ENCODE results near the gene LSM3.
A peak's percentile ranks its signal among the peaks of the same experiment; 100 is the strongest.

The LSM3 gene

GRCh38 chr3:14161282-14161681 lies 17.3 kb upstream of the LSM3 start:
- Mint-ChIP-seq H3K36me3 (peaks cover 50% of the 10 kb centered on the region), H3K4me1 (ENCODE audit: low read depth) (peaks cover 12% of the 10 kb centered on the region), H3K27me3 (no peaks in the 10 kb centered on the region), H3K27ac (no peak overlapping the region), H3K4me3 (no peak overlapping the region), H3K9me3 (ENCODE audit: low read depth) (peaks cover 11% of the 10 kb centered on the region)

DNA sequence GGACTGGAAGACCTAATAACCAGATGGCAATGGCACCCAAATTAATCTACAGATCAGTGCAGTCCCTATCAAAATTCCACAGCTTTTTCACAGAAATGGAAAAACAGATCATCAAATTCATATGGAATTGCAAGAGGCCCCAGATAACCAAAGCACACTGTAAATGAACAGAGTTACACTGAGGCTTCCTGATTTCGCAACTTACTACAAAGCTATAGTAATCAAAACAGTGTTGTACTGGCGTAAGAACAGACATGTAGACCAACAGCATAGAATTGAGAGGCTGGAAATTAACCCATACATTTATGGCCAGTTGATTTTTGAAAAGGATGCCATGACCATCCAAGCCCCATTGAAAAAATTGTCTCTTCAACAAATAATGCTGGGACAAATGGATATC lies 16.4 kb upstream of the LSM3 start:
- Mint-ChIP-seq H3K36me3 (peaks cover 50% of the 10 kb centered on the region), H3K4me1 (ENCODE audit: low read depth) (peaks cover 4% of the 10 kb centered on the region), H3K4me3 (no peak overlapping the region), H3K27ac (no peak overlapping the region), H3K27me3 (no peaks in the 10 kb centered on the region), H3K9me3 (ENCODE audit: low read depth) (peaks cover 11% of the 10 kb centered on the region)

- Mint-ChIP-seq H3K27ac (no peak overlapping the region), H3K4me1 (ENCODE audit: low read depth) (peaks cover 15% of the 10 kb centered on the region), H3K27me3 (no peaks in the 10 kb centered on the region), H3K9me3 (ENCODE audit: low read depth) (peaks cover 6% of the 10 kb centered on the region), H3K4me3 (no peak overlapping the region), H3K36me3 (peaks cover 44% of the 10 kb centered on the region)
Observed at GRCh38 chr3:14166877-14167603, 11.6 kb upstream of the LSM3 start.

DNA sequence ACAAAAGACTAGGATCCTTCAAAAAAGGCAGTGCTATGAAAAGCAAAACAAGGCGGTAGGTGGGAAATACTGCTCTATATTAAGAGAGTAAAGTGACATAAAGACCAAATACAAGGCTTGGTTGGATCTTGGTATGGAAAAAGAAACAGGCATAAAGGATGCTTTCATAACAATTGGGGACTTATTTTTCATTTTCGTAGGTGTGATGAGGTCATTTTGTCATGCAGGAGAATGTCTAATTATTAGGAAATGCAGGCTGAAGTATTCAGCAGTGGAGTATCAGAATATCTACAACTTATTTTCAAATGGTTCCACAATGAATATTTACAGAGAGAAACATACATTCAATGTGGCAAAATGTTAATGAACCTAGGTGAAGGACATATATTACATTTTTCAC lies 9.2 kb upstream of the LSM3 start:
- H3K4me1 Mint-ChIP-seq (ENCODE audit: low read depth) = peaks cover 32% of the 10 kb centered on the region

DNA sequence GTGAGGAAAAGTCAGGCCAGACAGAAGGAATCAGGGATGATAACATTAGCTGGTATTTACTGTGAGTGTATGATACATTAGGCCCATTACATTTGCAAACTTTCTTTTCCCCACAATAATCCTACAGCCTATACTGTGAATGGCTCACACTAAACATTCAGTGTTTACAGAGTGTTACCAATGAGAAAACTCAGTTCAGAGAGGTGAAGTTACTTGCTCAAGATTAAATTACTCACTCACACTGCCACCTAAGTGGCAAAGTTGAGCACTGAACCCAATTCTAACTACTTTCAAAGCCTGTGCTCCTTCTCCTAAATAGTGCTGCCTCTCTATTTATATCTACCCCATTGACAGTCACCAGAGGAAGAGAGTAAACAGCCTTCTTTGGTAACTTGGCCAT lies 8.7 kb upstream of the LSM3 start:
- peaks cover 36% of the 10 kb centered on the region for H3K4me1 Mint-ChIP-seq (ENCODE audit: low read depth)

More for the DNA sequence above, 9.2 kb upstream of the LSM3 start:
- no peaks in the 10 kb centered on the region for H3K27me3 Mint-ChIP-seq
- H3K36me3 Mint-ChIP-seq = peaks cover 32% of the 10 kb centered on the region
- H3K9me3 Mint-ChIP-seq (ENCODE audit: low read depth) = no peaks in the 10 kb centered on the region
- no peak overlapping the region for H3K27ac Mint-ChIP-seq
- H3K4me3 Mint-ChIP-seq = no peak overlapping the region

DNA sequence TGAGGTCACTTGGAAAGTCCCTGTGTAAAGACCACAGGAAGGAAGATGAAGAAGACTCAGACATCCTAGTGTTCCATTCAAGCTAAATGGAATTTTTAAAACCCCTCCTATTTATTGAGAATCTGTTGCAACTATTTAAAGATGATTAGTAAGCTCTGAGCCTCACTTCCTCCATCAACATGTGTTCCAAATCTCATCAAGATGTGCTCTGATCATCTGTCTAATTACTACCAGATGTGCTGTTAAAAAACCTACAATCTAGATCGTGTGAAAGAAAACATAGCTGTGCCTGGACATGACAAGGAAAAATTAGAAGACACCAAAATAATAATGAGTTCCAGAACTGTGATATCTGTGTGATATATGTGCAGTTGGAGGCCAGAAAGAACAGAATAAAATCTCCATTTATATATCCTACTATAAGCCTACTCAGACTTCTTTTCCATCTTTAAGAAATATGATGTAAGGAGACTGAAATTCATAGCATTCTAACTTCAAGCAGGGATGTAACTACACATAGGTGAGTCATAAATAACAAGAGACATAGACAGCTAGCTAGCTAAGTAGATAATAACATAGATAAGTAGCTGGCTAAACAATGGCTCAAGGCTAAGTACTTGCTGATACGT lies 8.0 kb upstream of the LSM3 start:
- Mint-ChIP-seq H3K9me3 (ENCODE audit: low read depth) (no peaks in the 10 kb centered on the region), H3K27me3 (no peaks in the 10 kb centered on the region), H3K36me3 (peaks cover 28% of the 10 kb centered on the region), H3K4me1 (ENCODE audit: low read depth) (peaks cover 44% of the 10 kb centered on the region), H3K27ac (no peak overlapping the region), H3K4me3 (no peak overlapping the region)

More for the DNA sequence above, 8.7 kb upstream of the LSM3 start:
- H3K4me3 Mint-ChIP-seq = no peak overlapping the region
- no peaks in the 10 kb centered on the region for H3K9me3 Mint-ChIP-seq (ENCODE audit: low read depth)
- no peaks in the 10 kb centered on the region for H3K27me3 Mint-ChIP-seq
- peaks cover 28% of the 10 kb centered on the region for H3K36me3 Mint-ChIP-seq
- H3K27ac Mint-ChIP-seq = no peak overlapping the region

DNA sequence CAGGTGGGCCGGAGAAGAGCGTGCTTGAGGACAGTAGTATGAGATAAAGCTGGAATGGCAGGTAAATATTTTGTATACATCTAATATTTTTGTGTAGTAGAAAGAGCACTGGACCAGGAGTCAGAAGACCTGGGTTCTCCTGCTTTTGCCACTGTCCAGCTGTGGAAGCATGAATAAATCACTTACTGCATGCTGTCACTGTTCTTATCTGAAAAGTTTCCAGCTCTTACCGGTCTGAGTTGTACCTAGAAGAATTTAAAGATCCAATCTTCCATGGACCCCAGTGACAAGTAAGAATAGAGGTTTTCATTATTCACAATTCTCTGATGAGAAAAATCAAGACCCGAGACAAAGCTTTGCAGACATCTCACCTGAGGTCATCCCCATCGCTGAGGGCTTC lies 6.1 kb upstream of the LSM3 start:
- Mint-ChIP-seq H3K4me3 (no peak overlapping the region), H3K4me1 (ENCODE audit: low read depth) (peaks cover 60% of the 10 kb centered on the region), H3K36me3 (peaks cover 22% of the 10 kb centered on the region), H3K9me3 (ENCODE audit: low read depth) (no peaks in the 10 kb centered on the region), H3K27me3 (no peaks in the 10 kb centered on the region), H3K27ac (no peak overlapping the region)

- H3K4me3 Mint-ChIP-seq = peak overlapping the region; percentile 66
- peaks cover 72% of the 10 kb centered on the region for H3K4me1 Mint-ChIP-seq (ENCODE audit: low read depth)
- no peaks in the 10 kb centered on the region for H3K27me3 Mint-ChIP-seq
- H3K36me3 Mint-ChIP-seq = peaks cover 17% of the 10 kb centered on the region
- H3K9me3 Mint-ChIP-seq (ENCODE audit: low read depth) = no peaks in the 10 kb centered on the region
- H3K27ac Mint-ChIP-seq = peak overlapping the region; percentile 5
Observed at GRCh38 chr3:14174483-14174882, 4.1 kb upstream of the LSM3 start.

- peak overlapping the region; percentile 66 for H3K4me3 Mint-ChIP-seq
- peaks cover 13% of the 10 kb centered on the region for H3K36me3 Mint-ChIP-seq
- peak overlapping the region; percentile 72 for H3K27ac Mint-ChIP-seq
- H3K27me3 Mint-ChIP-seq = no peaks in the 10 kb centered on the region
- peaks cover 67% of the 10 kb centered on the region for H3K4me1 Mint-ChIP-seq (ENCODE audit: low read depth)
- no peaks in the 10 kb centered on the region for H3K9me3 Mint-ChIP-seq (ENCODE audit: low read depth)
Observed at GRCh38 chr3:14175383-14176037, 3.1 kb upstream of the LSM3 start.

DNA sequence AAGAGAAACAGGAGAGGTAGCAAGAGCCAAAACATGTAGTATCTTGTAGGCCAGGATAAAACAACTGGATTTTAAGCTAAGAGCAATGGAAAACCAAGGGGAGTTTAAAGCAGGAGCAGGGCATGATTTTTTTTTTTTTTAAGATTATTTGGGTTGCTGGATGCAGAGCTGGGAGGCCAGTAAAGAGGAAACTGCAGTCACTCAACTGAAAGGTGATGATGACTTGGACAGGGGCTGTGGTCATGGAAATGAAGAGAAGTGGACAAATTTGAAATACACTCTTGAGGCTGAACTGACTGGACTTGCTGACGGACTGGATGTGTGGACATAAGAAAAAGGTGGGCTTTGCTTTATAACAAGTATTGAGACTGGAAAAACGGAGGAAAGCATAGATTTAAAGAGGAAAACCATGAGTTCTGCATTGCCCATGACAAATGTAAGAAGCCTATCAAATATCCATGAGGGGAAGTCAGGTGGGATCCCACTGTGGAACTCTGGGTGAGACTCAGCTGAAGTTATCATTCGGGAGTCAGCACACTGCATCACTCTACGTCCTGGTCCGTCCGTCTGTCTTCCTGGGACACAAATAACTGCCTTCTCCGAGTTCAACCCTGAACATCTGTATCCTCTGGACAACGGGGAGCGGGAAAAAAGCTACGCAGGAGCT lies 904 bp upstream of the LSM3 start:
- Mint-ChIP-seq H3K36me3 (peaks cover 6% of the 10 kb centered on the region), H3K27me3 (no peaks in the 10 kb centered on the region), H3K4me3 (peak overlapping the region; percentile 90), H3K27ac (peak overlapping the region; percentile 99), H3K4me1 (ENCODE audit: low read depth) (peaks cover 70% of the 10 kb centered on the region), H3K9me3 (ENCODE audit: low read depth) (no peaks in the 10 kb centered on the region)

DNA sequence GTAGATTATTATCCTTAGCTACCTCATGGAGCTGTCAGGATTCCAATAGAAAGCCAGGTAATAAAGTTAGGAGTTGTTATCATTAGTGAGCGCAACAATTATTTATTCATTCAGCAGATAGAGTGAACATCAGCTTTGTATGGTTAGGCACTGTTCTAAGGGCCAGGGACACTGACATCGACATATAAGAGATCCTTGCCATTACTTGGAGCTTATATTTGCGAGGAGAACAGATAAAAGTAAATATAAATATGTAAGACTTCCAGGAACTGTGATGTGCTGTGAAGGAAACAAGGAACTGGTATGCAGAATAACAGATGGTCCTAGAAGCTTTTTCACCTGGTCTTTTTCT lies 473 bp downstream of the LSM3 start:
- Mint-ChIP-seq H3K4me1 (ENCODE audit: low read depth) (peaks cover 65% of the 10 kb centered on the region), H3K36me3 (peaks cover 5% of the 10 kb centered on the region), H3K27me3 (no peaks in the 10 kb centered on the region), H3K4me3 (peak overlapping the region; percentile 90), H3K9me3 (ENCODE audit: low read depth) (no peaks in the 10 kb centered on the region), H3K27ac (peak overlapping the region; percentile 99)

DNA sequence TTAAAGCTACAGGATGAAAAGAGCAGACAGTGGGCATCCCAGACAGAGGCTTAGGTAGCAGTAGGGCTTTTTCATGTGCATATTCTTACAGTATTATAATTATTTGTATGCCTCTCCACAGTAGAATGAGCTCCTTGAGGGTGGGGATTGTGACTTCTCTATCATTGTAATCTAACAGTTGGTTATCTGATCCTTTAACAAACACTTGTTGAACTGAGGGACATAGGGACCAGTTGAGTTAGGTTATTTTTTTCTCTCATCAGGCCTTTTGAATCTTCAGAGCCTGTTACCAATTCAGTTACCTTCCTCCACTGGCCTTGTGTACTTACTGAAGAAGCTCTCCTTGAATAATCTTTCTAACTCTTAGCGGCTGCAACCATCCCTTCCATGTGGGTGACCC lies 1.2 kb downstream of the LSM3 start:
- Mint-ChIP-seq H3K4me3 (peak overlapping the region; percentile 90), H3K27ac (peak overlapping the region; percentile 99), H3K4me1 (ENCODE audit: low read depth) (peaks cover 58% of the 10 kb centered on the region), H3K27me3 (no peaks in the 10 kb centered on the region), H3K9me3 (ENCODE audit: low read depth) (no peaks in the 10 kb centered on the region), H3K36me3 (peaks cover 5% of the 10 kb centered on the region)

DNA sequence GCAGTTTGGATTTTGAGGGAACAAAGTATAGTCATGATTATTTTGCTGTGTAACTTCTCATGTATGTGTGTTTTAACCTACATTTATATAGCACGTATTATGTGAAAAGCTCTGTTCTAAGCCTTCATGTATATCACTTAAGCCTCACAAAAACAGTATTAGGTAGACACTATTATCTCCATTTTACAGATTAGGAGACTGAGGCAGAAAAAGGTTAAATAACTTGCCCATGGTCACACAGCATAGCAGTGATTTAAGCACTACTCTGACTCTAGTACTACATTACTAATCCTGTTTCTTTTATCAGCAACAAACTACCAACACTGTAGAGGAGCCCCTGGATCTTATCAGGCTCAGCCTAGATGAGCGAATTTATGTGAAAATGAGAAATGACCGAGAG lies 2.6 kb downstream of the LSM3 start:
- H3K36me3 Mint-ChIP-seq = peaks cover 8% of the 10 kb centered on the region
- no peak overlapping the region for H3K27ac Mint-ChIP-seq
- no peaks in the 10 kb centered on the region for H3K27me3 Mint-ChIP-seq
- no peaks in the 10 kb centered on the region for H3K9me3 Mint-ChIP-seq (ENCODE audit: low read depth)
- peak overlapping the region; percentile 35 for H3K4me3 Mint-ChIP-seq
- peaks cover 47% of the 10 kb centered on the region for H3K4me1 Mint-ChIP-seq (ENCODE audit: low read depth)

DNA sequence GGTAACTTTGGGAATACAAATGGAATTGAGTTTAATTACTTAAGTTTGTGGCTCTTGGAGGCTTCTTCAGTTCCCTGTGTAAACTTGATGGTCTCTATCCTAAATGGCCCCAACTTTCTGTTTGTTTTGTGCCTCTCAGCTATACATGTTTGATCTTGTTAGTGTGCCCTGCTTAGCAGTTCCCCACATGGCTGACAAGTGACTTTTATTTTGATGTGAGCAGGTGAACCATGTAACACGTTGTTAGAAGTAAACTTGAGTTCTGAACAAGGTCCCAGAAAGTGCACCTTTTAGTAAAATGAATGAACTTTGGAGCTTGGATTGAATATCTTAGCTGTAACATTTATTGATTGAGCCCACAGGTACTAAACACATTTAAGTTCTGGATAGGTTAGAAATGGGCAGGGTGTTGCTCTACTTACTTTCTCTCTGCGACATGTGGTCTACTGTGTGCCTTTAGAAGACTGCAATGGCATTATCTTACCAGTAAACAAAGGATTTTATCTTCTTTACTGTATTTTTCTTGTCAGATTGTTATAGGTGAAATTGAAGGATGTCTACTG lies 4.5 kb downstream of the LSM3 start:
- no peaks in the 10 kb centered on the region for H3K27me3 Mint-ChIP-seq
- no peak overlapping the region for H3K4me3 Mint-ChIP-seq
- peaks cover 44% of the 10 kb centered on the region for H3K4me1 Mint-ChIP-seq (ENCODE audit: low read depth)
- peaks cover 8% of the 10 kb centered on the region for H3K36me3 Mint-ChIP-seq
- no peak overlapping the region for H3K27ac Mint-ChIP-seq
- no peaks in the 10 kb centered on the region for H3K9me3 Mint-ChIP-seq (ENCODE audit: low read depth)

All from activated naive CD8-positive, alpha-beta T cell (primary cell).